ENCODE measurements around the gene FSCN2. TPM values are rescaled to one million over a fixed set of nuclear protein-coding genes. Genes with fewer than 3 reads are reported as not detected.

The FSCN2 gene
- total and polyA plus RNA-seq, 10 of the 15 experiments (the other 5 are each of a cell fraction or from before 2014, with no cell fraction given), result 0.12 to 2.1 (median 0.65) TPM; not detected in 3

DNA sequence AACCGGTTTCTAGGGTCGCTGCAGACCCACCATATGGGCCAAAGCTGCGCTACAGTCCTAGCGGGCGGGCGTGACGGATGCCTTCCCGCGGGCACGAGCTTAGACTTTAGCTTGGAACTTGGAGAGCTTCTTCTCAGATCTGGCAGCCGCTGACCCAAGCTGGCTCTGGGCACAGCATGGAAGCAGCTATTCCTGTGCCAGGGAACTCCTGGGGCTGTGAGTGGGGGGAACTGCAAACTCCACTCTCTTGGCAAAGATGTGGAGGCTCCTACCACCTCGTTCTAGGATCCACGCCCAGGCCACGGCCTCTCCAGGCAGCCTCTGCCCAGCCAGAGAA lies 15.1 kb downstream of the FSCN2 start:
- H3K27ac ChIP-seq (ENCODE audit: control insufficient read depth, insufficient read depth), result no peak overlapping the region
- H2AFZ ChIP-seq (ENCODE audit: control insufficient read depth, low read depth, low read length), result no peak overlapping the region
- ATAC-seq, result no peak
- H3K27me3 ChIP-seq (replicated peaks in 1 of 2; ENCODE audit: control insufficient read depth in 2 of 2, insufficient read depth in 2 of 2, low read length in 1 of 2), result no peaks in the 10 kb centered on the region
- CTCF ChIA-PET, result no interaction called here
- BruUV-seq (replicated peaks), result no TSS peak
- RAD21 ChIA-PET (ENCODE audit: unreplicated experiment), result interaction anchor here (1.1 kb wide), 1 partner anchor 24 kb away, joined by 3 read pairs; no protein-coding TSS in a partner anchor
- in situ Hi-C loops (cut with MboI), result no loop called here
- TF ChIP-seq, protein P1, sequence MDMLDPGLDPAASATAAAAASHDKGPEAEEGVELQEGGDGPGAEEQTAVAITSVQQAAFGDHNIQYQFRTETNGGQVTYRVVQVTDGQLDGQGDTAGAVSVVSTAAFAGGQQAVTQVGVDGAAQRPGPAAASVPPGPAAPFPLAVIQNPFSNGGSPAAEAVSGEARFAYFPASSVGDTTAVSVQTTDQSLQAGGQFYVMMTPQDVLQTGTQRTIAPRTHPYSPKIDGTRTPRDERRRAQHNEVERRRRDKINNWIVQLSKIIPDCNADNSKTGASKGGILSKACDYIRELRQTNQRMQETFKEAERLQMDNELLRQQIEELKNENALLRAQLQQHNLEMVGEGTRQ (IDR thresholded peaks at IDR 0.05; ENCODE audit: borderline replicate concordance, low read depth, low read length), result no peak
- TF ChIP-seq, protein P2, sequence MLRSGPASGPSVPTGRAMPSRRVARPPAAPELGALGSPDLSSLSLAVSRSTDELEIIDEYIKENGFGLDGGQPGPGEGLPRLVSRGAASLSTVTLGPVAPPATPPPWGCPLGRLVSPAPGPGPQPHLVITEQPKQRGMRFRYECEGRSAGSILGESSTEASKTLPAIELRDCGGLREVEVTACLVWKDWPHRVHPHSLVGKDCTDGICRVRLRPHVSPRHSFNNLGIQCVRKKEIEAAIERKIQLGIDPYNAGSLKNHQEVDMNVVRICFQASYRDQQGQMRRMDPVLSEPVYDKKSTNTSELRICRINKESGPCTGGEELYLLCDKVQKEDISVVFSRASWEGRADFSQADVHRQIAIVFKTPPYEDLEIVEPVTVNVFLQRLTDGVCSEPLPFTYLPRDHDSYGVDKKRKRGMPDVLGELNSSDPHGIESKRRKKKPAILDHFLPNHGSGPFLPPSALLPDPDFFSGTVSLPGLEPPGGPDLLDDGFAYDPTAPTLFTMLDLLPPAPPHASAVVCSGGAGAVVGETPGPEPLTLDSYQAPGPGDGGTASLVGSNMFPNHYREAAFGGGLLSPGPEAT (IDR thresholded peaks at IDR 0.05; ENCODE audit: low read depth), result no peak
- TF ChIP-seq TBL1XR1 (IDR thresholded peaks at IDR 0.05; ENCODE audit: low read depth, low read length) (no peak), ZNF217 (IDR thresholded peaks at IDR 0.05) (no peak), ZBTB33 (IDR thresholded peaks at IDR 0.05) (no peak), ZZZ3 (IDR thresholded peaks at IDR 0.05; ENCODE audit: control insufficient read depth, insufficient read length, low read depth) (no peak), RAD51 (IDR thresholded peaks at IDR 0.05) (no peak), SUZ12 (IDR thresholded peaks at IDR 0.05; ENCODE audit: unreplicated experiment) (no peak)
- SMC1A ChIA-PET (ENCODE audit: uncharacterized antibody, unreplicated experiment), result no interaction called here
- POLR2A ChIA-PET, result no interaction called here
- peaks cover 4 to 25% of the 10 kb centered on the region in 2 experiments; a peak in 3 of 4 replicates for H3K36me3 ChIP-seq (ENCODE audit: control insufficient read depth in 2 of 2, insufficient read depth in 2 of 2, low read length in 1 of 2)
- intact Hi-C loops (cut with micrococcal nuclease; ENCODE audit: unreplicated experiment), result no loop called here
- no peak for FAIRE-seq
- H3K9ac ChIP-seq (ENCODE audit: control insufficient read depth, insufficient read depth, low read length), result no peak overlapping the region
- H3K4me1 ChIP-seq (ENCODE audit: control insufficient read depth, insufficient read depth, low read length), result no peaks in the 10 kb centered on the region
- no peaks in the 10 kb centered on the region for H3K9me3 ChIP-seq (replicated peaks; ENCODE audit: control insufficient read depth, insufficient read depth, low read length)
- H4K20me1 ChIP-seq (ENCODE audit: control insufficient read depth, insufficient read depth), result no peaks in the 10 kb centered on the region
- H3K79me2 ChIP-seq (ENCODE audit: control insufficient read depth, insufficient read depth, low read length), result no peaks in the 10 kb centered on the region
- H3K4me2 ChIP-seq (ENCODE audit: control insufficient read depth, insufficient read depth), result no peak overlapping the region
- DNase-seq (ENCODE audit: low read depth, low spot score), result no peak
- WGBS (ENCODE audit: insufficient coverage, insufficient replicate concordance, low lambda C conversion rate, missing lambda C conversion rate), result 93% methylated on average over 14 of the region's 14 CpGs
- no peak overlapping the region for H3K4me3 ChIP-seq

Data from GM12878 (cell line).